GM23338 (cell line): Measurements from ENCODE around the gene EML4.

Experiments
- CREB1 ChIP-seq: fragments of 250-450 bp; sonication (Bioruptor Pico); IDR thresholded peaks from 2 replicates; pipeline ENCODE4 v1.5.0; 2020; ENCODE audit warnings: low read depth, mild to moderate bottlenecking, moderate library complexity
- CTCF ChIP-seq, 2 experiments: fragments of 200-600 bp in 1 of 2; sonication (generic) in 1 of 2; conservative IDR thresholded peaks; 2 replicates each; pipeline versions ENCODE4 v1.5.1 to v1.6.1; 2016 to 2017; ENCODE audit warnings: antibody characterized with exemption in 2 of 2, low read depth in 2 of 2, mild to moderate bottlenecking in 2 of 2, moderate library complexity in 1 of 2
- ETS1 ChIP-seq: IDR thresholded peaks from 2 replicates; pipeline ENCODE4 v1.6.1; 2016; ENCODE audit warnings: antibody characterized with exemption
- EZH2 ChIP-seq: fragments of 200-600 bp; sonication (generic); IDR thresholded peaks from one replicate; pipeline ENCODE4 v1.8.0; 2017; ENCODE audit warnings: antibody characterized with exemption, mild to moderate bottlenecking, low read depth; ENCODE audit not compliant: unreplicated experiment
- EZH2phosphoT487 ChIP-seq: fragments of 200-600 bp; sonication (generic); IDR thresholded peaks from one replicate; pipeline ENCODE4 v1.8.1; 2018; ENCODE audit warnings: antibody characterized with exemption; ENCODE audit not compliant: unreplicated experiment
- JUNB ChIP-seq: IDR thresholded peaks from one replicate; pipeline ENCODE4 v1.6.1; 2016; ENCODE audit warnings: antibody characterized with exemption; ENCODE audit not compliant: unreplicated experiment
- NANOG ChIP-seq: IDR thresholded peaks from 2 replicates; pipeline ENCODE4 v1.6.1; 2016; ENCODE audit warnings: antibody characterized with exemption, borderline replicate concordance
- POLR2AphosphoS5 ChIP-seq: IDR thresholded peaks from 2 replicates; pipeline ENCODE4 v1.6.1; 2016; ENCODE audit warnings: antibody characterized with exemption, low read depth
- REST ChIP-seq: IDR thresholded peaks from one replicate; pipeline ENCODE4 v1.6.1; 2018; ENCODE audit warnings: antibody characterized with exemption; ENCODE audit not compliant: unreplicated experiment
- STAT1 ChIP-seq: IDR thresholded peaks from one replicate; pipeline ENCODE4 v1.6.1; 2016; ENCODE audit warnings: antibody characterized with exemption; ENCODE audit not compliant: unreplicated experiment
- ZNF114 ChIP-seq: fragments of 250-450 bp; sonication (Bioruptor Pico); IDR thresholded peaks from 2 replicates; pipeline ENCODE4 v1.5.0; 2020; ENCODE audit warnings: mild to moderate bottlenecking, moderate library complexity
- ZNF331 ChIP-seq: fragments of 250-450 bp; sonication (Bioruptor Pico); IDR thresholded peaks from 2 replicates; pipeline ENCODE4 v1.5.0; 2020; ENCODE audit warnings: low read depth, mild to moderate bottlenecking, moderate library complexity

- TF ChIP-seq EZH2phosphoT487, result no peak
- no peak for TF ChIP-seq CTCF (conservative IDR thresholded peaks at IDR 0.05; ENCODE audit: low read depth in 2 of 2)
- TF ChIP-seq EZH2, result no peak
- TF ChIP-seq POLR2AphosphoS5, result no peak
- TF ChIP-seq ETS1, result no peak
- TF ChIP-seq ZNF114, result no peak
- TF ChIP-seq REST, result no peak
- no peak for TF ChIP-seq STAT1
- no peak for TF ChIP-seq NANOG
- TF ChIP-seq JUNB, result no peak
- no peak for TF ChIP-seq CREB1 (CRISPR knock-in tag)
- no peak for TF ChIP-seq ZNF331 (CRISPR knock-in tag)
Observed at GRCh38 chr2:42230891-42231290, 61.7 kb downstream of the EML4 start.
